Effector CD4-positive, alpha-beta T cell (primary cell): ENCODE data around the gene TPM3.
"Not testable (repeated sequence)": the region's sequence is repeated elsewhere in the genome, so short reads cannot be mapped to it uniquely, and the experiment has no call there.

ENCODE experiments used
- DNase-seq: peaks from one replicate; pipeline ENCODE4 v3.0.0-alpha.2; 2020

Gene TPM3

GRCh38 chr1:154205778-154206177, 13.9 kb upstream of the TPM3 start:
- not testable (repeated sequence) for DNase-seq

- no peak for DNase-seq
Observed at GRCh38 chr1:154199563-154199879, 7.6 kb upstream of the TPM3 start.

DNA sequence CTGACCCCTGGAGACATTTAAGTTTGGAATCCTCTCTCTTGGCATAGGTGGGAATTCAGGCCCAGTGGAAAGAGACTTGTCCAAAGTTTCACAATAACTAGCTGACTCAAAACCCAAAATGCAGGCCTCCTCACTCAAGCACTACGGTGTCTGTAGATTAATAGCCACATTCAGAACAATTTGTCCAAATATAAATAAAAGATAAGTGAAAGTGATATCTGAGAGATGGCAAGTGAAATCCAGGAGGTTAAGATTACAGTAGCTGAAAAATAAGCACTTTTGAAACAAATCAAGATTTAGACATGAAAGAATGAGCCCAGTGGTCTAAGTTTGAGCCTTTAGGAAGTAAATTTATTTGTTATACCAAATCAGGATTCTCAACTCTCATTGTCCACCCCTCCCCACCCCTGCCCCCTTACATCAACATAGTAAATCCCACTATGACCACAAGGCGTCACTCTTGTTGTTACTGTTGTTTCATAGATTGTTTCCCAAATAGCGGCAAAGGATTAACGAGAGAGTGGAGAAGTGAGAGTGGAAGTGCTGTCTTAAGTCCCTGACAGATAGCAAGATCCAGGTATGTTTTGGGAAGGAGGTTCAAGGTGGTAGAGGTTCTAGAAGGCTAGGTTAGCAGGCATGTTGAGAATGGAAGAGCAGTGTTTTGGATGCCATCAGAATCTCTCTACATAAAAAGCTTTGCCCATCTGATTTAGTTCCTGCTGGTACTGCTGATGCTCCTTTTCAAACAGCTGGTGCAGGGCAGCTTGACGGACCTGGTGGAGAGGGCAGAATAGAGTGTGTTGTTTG, 7.1 kb upstream of the TPM3 start:
- peak; percentile 33 for DNase-seq

DNA sequence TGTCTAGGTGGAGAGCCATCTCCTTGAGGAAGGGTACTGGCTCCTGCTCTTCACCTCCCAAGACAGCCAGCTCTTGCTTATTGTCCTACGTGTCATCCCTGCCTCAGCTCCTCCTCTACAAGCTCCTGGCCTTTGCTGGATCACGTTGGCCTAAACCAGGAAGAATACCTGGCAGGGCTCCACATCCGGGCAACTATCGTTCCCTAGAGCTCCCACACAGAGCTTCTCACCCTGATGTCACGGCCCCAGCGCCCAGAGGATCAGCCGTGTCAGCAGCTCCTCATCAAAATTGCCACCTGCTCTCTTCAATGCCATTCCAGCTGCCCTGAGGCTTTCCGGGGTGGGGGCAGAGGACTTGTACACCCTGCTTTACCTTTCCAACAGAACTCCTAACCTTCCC, 1.9 kb upstream of the TPM3 start:
- no peak for DNase-seq

DNA sequence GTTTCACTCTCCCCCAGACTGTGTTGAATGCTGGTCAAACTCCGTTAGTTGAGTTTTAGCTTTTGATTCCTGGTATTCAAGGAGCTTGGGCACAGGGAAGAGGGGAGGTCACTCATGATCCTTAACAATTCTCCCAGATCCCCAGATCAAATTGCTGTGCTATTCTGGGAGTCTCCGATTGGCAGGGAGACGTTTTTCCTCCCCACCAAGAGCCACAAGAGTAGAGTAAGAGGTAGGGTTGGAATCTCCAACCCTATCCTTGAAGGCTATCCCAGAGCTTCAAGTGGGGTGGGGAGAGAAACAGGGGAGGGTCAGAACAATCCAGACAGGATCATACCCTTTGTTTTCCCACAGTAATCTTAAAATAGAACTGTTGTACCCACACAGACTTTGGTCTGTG, 576 bp upstream of the TPM3 start:
- DNase-seq = no peak

GRCh38 chr1:154190550-154190949, 1.4 kb downstream of the TPM3 start:
- no peak for DNase-seq

- DNase-seq = no peak
Observed at GRCh38 chr1:154186852-154187501, 4.9 kb downstream of the TPM3 start.

- peak; percentile 47 for DNase-seq
Observed at GRCh38 chr1:154186177-154186576, 5.7 kb downstream of the TPM3 start.

DNA sequence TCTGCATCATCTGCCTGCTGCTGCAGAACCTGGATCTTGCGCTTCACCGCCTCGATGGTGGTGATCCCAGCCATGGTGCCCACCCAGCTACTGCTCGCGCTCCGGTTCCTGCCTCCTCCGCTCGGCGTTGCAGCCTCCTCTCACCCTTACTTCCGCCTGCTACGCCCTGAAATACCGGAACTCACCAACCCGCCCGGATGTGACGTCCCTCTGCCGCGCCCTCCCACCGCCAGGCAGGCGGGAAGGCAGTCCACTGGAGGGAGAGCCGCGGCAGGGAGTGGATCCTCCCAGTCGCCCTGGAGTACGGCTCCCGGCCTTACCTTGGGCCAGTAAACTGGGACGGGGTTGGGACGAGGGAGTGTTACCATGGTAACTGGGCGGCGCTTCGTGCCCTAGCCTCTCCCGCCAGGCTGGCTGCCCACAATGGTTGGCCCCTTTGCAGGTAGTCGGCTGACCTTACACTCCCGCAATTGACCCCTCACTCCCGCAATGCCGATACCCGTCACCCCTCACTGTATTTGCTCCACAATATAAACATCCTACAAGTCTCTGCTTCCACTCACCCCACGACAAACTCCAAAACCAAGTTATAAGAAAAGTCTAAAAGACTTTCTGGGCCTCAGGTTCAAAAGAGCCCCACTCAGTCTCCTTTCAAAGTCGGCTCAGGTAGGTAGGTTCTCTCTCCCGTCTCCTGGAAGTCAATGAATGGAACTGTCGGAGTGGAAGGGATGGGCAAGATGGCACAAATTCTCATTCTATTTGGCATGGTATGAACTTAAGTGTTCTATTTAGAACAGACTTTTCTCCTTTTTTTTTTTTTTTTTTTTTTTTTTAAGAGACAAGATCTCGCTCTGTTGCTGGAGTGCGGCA, 8.6 kb downstream of the TPM3 start:
- peak; percentile 92 for DNase-seq

- DNase-seq = peak; percentile 56
Observed at GRCh38 chr1:154182344-154183045, 9.4 kb downstream of the TPM3 start.

- no peak for DNase-seq
Observed at GRCh38 chr1:154181944-154182343, 10.0 kb downstream of the TPM3 start.

- DNase-seq = no peak
Observed at GRCh38 chr1:154179946-154180687, 11.8 kb downstream of the TPM3 start.

- no peak for DNase-seq
Observed at GRCh38 chr1:154178911-154179811, 12.7 kb downstream of the TPM3 start.

GRCh38 chr1:154178013-154178412, 13.9 kb downstream of the TPM3 start:
- no peak for DNase-seq

GRCh38 chr1:154176337-154176736, 15.6 kb downstream of the TPM3 start:
- DNase-seq = no peak

DNA sequence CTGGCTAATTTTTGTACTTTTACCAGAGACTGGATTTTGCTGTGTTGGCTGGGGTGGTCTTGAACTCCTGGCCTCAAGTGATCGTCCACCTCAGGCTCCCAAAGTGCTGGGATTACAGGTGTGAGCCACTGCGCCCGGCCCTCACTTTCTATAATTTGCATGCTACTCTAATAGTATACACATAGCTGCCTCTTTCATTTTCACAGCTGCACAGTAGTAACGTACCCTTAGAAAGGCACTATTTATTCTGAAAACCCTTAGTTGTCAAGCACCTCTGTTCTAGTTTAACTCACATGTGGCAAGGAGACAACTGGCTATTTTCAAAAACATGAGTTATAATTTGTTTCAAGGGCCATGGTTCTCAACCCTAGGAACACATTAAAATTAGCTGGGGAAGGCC, 17.2 kb downstream of the TPM3 start:
- DNase-seq = no peak

DNA sequence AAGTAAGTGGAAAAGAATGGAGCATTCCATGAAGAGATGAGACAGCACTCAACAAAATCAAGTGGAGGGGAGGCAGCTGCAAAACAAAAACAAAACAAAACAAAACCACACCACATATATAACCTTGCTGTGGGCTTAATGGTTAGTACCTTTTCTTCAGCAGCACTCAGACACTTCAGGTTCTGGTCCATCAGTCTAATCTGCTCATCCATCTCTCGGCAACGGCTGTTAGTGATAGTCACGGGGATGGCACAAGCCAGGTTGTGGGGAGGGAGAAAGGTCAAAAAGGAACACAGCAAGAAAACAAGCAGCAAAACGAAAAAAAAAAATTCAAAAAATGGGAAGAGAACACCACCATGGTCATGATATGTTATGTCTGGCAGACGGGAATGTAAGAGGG, 20.0 kb downstream of the TPM3 start:
- no peak for DNase-seq

GRCh38 chr1:154171223-154171583, 20.7 kb downstream of the TPM3 start:
- no peak for DNase-seq

- DNase-seq = no peak
Observed at GRCh38 chr1:154170547-154171222, 21.2 kb downstream of the TPM3 start.

DNA sequence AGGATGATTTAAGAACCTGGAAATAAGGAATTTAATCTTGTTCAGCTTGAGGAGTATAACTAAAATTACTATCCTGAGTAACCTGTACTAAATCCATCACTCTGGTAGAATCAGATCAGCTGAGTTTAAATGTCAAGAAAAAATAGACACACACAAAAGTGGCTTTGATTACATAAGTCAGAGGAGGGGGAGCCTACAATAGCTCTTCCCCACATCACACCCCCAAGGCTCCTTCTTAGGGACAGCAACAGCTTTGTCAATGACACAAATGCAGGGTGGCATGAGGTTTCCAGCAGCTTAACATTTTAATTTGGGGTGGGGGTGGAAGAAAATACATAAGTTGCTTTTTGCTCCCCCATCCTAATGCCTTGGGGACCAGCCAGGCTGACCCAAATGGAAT, 24.4 kb downstream of the TPM3 start:
- no peak for DNase-seq

GRCh38 chr1:154166207-154166606, 25.7 kb downstream of the TPM3 start:
- no peak for DNase-seq
